NCI-H1105 treated with DMSO at 0.1 percent for 48 hours (cell line): ENCODE measurements around the gene FTCDNL1.

Experiments used
- DNase-seq: peaks from one replicate; lab custom pipeline; 2025; lab: John Stamatoyannopoulos, UW

Gene FTCDNL1

DNA sequence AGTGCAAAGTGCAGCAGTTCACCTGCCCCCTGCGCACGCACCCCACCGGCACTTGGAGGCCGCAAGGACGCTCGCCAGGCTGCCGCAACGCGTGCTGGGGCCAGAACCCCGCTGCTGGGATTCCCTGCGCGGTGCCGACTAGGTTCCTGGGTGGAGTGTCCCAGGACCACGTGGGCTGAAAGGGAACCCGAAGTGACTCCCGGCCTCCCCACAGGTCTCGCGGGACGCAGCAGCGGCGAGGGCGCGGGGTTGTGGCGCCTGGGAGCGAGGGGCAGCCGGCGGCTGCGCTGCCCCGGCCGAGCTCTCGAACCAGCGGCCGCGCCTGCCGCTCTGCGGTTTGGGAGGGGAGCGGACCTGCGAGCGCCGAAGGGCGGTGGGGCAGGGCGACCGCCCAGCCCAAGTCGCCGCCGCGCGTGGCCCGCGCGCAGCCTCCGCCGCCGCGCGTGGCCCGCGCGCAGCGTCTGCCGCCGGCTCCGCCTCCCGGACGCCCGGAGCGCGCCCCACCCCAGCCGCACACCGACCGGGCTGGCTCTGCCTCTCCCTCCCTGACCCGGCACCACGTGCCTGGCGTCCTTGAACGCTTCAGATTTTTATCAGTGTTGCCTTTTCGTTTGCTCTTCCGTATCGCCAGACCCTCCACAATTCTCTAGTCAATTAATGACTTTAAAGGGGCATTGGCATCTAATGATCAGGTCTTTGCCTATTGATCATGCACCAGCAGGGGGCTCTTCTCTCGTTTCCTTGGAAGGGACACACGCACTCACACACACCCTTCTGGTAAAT lies at the start of gene FTCDNL1:
FTCDNL1 (minus strand) TSS at position 475 of the 783 bp plus-strand sequence. CDS start 2,230 bp downstream, outside the sequence.
- peak; percentile 59 for DNase-seq

DNA sequence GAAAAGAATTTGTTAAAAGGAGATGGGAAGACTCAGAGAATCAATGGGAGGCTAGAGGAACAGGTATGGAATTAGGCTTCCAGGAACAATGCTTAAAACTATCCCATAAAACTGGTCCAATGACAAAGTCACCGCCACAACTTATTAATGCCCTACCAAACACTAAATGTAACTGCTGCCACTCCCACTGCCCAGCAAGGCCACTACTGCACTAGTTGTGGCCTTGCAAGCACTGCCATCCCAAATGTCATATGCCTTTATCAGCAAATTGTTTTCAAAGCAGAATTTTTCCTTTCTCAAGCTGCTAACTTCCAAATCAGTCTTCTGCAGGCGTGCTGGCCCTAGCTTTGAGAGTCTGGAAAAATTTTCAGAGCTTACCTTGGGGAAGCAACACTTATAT lies 45.6 kb upstream of the FTCDNL1 start:
- no peak for DNase-seq

DNA sequence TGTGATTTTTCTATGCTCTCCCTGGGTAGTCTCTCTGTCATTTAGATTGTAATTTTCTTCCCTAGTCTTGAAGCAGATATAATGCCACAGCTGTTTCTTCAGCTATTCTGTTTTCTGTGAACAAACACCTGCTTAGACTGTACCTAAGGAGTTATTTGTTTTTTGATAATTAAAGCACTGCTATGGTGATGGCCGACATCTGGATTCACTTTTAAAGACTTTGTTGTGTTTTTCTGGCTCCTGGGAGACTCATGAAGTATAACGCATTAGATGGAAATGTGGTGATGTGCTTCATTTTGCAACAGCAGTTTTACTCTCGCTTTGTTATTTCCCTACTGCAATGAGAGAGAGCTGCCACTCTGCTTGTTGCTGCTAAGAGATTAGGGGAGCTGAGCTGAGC lies 44.4 kb upstream of the FTCDNL1 start:
- DNase-seq = no peak

DNA sequence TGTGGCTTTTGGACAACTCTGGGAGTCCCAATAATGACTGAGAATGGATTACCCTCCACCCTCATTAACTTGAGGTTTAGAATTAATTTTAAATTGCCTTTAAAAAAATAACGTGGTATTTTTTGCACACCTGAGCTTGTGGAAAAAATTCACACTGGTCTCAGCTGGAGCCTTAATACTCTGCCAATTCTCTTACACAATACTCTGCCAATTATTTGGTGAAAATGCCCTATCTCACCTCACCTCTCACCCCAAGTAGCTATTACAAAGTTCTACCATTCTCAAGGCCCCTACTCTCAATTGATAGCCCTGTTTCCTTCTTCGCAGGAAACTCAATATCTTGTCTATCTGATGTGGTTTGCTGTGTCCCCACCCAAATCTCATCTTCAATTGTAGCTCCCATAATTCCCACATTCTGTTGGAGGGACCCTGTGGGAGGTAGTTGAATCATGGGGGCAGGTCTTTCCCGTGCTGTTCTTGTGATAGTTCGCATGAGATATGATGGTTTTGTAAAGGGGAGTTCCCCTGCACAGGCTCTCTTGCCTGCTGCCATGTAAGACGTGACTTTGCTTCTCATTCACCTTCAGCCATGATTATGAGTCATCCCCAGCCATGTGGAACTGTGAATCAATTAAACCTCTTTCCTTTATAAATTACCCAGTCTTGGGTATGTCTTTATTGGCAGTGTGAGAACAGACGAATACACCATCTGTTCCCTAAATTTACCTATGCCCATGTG lies 32.7 kb upstream of the FTCDNL1 start:
- no peak for DNase-seq

DNA sequence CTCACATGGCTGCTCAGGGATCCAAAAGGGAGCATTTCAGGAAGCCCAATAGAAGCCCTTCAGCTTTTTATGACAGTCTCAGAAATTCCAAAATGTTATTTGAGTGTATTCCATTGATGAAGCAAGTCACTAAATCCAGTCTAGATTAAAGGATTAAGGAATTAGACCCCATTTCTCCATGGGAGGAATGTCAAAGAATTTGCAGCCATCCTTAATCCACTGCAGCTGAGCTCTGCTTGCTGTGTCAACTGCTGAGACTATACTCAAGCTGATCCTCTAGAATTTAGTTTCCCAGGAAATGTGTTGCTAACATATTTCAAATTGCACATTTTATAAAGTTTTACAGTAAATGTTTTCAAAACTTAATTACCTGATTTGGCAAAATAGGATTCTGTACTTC lies 31.7 kb upstream of the FTCDNL1 start:
- no peak for DNase-seq

DNA sequence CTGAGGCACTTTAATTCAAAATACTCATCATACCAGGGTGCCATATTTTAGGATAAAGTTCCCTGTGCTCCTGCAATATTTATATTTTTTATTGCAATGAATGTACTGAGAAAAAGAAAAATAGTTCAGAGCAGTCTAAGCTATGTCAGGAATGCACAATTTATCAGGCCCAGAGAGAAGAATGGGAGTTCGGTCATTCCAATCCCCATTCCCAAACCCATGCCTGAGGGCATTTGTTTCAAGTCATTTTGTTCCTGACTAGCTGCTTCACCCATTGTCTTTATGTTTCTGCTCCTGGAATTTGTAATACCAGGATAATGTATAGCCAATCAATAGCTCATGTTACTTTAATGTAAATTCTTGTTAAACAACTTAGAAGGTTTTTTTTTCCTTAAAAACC lies 24.4 kb upstream of the FTCDNL1 start:
- no peak for DNase-seq

DNA sequence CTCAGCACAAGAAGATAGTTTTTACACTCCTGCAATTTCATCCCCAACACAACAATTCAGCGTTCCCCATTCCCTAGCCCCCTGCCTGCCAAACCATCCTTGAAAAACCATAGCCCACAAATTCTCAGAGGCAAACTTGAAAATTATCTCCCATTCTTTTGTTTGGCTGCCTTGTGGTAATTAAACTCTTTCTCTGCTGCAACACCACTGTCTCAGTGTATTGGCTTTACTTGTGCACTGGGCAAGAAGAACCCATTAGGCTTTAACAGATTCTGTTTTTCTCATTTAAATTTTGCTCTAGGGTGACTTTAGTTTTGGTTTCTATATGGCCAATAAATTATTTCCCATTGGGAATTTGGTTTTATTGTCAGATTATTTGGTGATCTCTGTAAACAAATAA lies 23.2 kb upstream of the FTCDNL1 start:
- DNase-seq = no peak

DNA sequence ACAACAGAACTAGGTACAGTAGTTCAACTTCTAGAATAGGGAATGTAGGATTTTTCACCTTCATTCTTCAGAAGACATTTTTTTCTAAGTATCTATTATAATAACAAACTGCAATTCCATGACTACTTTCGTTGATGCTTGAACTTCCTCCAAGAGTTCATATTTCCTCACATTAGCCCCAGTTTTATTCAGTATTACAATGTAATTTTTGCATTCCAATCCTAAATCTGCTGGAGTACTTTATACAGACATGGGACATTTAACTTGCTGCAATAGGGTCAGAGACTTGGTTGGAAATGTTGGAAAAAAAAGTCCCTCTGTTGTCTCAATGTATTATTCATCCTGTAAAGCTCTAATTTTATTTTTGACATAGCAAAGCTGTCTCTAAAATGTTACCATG lies 19.6 kb upstream of the FTCDNL1 start:
- DNase-seq = no peak

DNA sequence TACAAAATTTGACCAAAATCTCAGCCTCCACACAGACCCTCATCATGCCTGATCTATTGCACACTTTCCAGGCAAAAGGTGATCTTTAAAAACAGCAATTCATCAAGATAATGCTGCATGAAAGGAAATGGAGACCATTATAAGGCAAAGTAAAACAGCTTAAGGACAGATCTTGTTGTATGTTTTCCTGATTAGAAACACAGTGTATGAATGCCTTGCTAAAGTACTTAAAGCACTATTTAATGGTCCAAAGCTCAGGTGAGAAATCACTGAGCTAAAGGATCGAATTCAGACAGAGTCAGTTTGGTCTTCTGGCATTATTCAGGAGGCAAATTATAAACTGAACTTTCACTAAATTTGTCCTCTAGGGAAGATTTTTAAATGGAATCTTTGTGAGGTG lies 18.7 kb upstream of the FTCDNL1 start:
- no peak for DNase-seq

DNA sequence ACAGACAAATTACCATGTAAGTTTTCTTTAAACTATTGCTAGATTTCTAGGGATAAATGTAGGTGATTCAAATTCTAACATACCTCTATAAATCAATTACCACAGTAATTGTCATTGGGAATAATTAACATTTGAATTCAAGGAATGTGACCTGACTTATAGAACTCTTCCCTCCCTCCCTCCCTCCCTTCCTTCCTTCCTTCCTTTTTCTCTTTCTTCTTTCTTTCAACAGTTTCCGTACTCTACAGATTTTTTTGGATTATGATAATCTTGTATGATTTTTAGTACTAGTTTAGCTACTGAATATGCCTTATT lies 18.2 kb upstream of the FTCDNL1 start:
- no peak for DNase-seq

DNA sequence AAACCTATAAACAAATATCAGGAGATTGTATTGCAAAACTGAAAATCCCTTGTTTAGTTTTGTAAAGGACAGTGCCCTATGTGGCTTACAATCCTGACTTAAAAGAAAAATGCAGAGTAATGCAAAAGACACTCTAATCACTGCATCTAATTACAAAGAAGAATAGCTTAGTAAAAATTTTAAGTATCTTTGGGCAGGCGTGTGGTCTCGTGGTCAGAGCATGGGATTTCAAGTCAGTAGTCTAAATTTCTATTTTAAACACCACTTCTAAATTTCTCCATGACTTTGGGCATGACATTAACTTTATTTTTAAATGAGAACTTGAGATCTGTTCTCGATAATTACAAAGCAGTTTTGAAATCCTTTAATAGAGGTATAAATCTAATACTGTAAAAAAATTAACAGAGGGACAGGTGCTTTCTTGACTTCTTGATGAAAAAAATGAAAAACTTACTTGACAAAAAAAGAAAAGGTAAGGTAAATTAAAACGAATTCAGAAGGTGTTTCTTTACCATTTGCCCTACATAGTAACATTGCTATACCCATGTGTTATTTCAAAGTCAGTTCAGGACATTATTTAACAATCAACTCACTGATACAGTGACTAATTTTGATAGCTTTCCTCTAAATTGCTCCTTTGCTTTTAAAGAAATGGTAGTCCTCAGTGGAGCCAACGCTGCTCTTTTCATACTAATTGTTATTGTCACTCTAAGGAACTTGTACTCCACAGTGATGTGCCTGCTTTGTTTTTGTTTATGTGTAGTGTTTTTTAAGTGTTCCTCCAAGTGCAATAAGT lies 17.6 kb upstream of the FTCDNL1 start:
- no peak for DNase-seq

DNA sequence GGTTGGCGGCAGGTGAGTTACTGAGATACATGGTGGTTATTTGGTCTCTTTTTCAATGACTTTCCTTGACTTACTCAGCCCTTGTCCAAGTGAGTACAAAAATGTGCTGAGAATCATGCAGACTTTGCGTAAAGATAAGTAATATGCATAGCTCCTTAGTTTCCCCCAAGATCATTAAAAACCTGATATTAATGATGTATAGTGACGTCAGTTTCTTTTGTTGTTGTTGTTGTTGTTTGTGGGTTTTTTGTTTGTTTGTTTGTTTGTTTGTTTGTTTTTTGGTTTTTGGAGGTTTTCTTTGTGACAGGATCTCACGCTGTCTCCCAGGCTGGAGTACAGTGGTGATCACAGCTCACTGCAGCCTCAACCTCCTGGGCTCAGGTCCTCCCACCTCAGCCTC lies 14.9 kb upstream of the FTCDNL1 start:
- DNase-seq = no peak

DNA sequence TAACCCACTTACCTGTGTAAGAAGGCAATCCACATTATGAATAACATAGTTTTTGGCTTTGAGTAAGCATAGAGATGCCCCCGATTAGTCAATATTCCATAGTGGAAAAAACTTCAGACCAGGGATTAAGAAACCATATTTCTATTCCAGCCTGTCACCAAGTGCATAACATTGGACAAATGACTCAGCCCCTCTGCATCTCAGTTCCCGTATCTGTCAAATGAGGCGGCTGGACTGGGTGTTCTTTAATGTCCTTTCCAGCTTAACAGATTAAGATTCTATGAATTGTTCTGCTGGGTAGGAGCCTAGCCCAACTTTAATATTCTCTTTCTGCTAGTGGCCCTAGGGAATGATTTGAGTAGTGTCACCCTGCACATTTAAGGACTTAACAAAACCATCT lies 11.8 kb upstream of the FTCDNL1 start:
- DNase-seq = no peak

DNA sequence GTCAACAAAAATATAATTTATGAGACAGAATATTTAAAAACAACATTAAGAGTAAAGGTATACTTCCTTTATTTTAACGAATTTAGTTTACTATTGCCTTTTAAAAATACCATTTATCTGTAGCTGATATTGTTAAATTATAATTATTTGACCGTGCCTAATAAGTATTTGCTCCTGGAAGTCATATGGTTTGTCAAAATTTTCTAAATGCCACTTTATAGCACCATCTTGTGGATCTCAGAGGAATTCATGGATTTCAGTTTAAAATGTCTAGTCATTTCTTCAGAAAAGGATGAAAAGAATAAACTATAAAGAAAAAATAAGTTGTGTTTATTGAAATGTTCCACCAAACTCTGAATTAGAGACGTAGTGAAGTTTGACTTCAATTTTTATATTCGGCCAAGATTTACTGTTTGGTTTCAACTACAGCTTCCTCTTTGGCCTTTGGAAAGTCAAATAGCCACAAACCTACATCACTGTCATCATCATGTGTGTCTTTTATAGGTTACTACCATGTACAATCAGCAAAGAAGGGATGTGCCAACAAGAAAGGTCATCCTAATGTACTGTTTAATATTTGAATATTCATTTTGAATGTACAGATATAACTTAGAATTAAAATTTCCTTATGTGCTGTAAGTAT lies 10.3 kb upstream of the FTCDNL1 start:
- DNase-seq = peak; percentile 31

DNA sequence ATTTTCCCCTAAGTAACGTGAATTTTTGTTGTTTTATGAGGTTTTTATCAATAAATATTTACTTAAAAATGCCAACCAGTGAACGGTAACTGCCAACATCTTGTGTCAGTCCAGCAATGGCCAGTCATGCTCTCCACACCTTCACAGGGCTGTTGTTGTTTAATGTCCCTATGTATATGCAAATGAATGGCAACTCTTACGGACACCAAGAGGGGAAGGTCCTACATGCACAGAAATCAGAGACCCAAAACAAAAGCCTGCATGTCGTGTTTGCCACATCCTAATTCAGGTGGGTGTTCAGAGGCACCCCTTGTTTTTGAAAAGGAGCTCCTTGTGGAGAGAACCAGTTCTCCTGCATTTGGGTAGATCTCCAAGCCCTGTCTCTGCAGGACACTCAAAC lies 4.8 kb upstream of the FTCDNL1 start:
- DNase-seq = no peak

DNA sequence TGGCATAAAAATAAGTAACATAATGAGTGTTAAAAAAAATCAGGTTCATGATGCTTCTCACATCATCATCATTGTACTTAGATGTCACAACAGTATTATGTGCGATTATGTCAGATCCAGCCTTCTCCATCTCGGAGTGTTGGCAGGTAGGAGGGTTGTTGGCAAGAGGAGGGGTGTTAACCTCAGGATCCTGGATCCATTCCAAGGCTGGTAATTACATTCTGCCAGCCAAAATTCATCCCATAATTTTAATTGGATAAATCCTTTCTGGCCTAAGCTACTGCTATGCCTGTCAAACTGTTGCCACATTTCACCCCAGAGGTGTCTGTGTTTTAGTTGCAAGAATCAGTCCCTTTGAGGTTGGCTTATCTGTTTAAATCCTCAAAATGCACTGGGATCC lies 891 bp upstream of the FTCDNL1 start:
- peak; percentile 92 for DNase-seq

DNA sequence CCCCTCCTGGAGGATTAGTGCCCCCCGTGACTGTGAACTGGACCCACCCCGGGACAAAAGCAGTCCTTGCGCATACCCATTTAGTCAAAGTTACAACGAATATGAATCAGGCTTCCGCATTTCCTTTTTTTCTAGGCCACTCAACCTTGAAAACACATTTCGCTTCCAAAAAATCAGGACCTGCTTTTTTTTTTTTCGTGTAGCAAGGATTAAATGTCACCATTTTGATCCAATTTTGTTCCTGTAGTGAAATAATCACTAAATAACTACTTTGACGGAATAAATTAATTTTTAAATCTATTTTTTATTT lies 464 bp upstream of the FTCDNL1 start:
- DNase-seq = peak; percentile 59

DNA sequence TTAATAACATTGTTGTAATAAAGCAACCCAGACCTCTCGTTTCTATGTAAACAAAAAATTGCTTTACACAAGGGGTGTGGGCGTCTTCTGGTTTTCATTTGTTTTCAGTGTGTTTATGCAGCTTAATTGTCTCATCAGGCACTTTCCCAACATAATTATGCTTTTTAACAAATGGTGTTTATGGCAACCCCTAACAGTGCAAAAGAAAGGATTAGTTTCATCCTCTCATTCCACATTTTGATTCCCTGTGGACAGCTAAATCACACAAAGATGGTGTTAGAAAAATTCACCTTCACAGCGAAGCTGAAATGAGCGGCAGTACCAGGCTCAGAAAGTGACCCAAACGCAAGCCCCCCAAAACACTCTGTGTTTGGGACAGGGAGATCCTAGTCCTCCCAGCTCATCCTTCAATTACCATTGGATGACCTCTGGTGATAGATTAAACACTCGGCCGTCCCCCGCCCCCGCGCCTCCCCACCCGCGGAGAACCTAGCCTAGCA lies 724 bp downstream of the FTCDNL1 start:
- no peak for DNase-seq

DNA sequence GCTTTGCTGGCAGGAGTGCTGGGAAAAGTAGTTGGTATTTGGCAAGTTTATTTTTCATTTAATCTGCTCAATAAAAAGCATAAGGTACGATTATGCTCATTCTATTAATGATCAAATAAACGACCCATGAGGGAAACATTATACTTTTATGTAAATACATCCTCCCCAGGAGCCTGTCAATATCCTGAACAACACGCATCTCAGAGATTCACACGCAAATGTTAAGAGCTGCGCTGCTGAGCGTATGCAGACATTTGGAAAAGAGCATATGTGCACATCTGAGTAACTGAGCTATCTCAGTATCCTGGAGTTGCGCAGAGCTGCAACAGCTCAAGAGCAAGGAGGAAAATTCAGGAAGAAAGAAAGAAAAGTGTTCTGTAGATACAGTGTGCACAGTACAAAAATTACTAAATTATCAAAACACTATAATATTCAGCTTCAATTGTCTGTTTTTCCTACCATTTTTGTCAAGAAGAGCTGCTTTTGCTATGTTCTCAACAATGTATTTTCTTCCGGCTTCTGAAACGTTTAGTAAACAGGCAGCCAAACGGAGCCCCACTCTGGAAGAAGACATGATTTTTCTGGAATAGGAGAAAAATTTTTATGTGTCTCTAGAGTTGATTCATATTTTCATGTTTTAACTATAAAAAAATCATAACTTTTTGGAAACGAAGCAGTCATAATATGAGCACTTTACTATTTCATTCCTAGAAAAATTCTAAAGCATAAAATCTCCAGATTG lies 2.4 kb downstream of the FTCDNL1 start:
- no peak for DNase-seq

DNA sequence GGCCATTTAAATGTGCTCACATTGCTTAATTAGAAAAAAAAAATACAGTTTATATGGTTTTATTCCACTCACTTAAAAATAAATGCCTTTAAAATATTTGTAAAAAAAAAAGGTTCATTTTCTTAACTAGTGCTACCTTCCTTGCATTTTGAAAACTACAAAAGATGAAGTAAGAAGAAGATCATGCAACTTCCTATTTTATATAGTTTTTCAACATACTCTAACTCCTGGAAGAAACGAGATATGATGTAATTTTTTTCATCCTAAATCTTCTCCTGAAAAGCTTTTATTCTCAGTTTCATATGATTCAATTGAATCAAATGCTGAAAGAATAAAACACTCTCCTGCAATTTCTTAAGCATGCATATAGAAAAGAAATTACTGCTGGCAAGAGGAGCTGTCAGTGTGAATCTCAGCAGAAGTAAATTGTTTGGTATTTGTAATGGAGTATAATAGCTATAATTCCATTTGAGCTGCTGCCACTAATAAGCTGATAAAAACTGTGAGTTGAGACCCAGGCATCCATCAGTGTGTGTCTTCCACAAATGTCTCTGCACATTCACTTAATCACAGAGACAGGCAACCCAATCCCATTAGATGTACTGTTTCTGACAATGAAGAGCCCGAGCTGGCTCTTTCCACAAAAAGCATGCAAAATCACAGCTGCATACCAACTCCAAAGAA lies 3.7 kb downstream of the FTCDNL1 start:
- DNase-seq = no peak
